GM19328 (cell line): Measurements from ENCODE around the gene SAMD11.
A peak's percentile ranks its signal among the peaks of the same experiment; 100 is the strongest.
"Not testable (repeated sequence)": the region's sequence is repeated elsewhere in the genome, so short reads cannot be mapped to it uniquely, and the experiment has no call there.

Source experiments
- ATAC-seq: cut with Tn5 transposase; IDR thresholded peaks from one replicate; pipeline ENCODE4 v1.9.1; 2021; ENCODE audit warnings: mild to moderate bottlenecking, moderate library complexity; ENCODE audit not compliant: unreplicated experiment

Gene SAMD11

GRCh38 chr1:944341-945325 lies 20.9 kb downstream of the SAMD11 start:
- no peak for ATAC-seq

- ATAC-seq, result no peak
These were observed 22.2 kb downstream of the SAMD11 start for GRCh38 chr1:945688-946556.

- ATAC-seq, result not testable (repeated sequence)
These were observed 23.1 kb downstream of the SAMD11 start for GRCh38 chr1:946811-947210.

- no peak for ATAC-seq
These were observed 24.2 kb downstream of the SAMD11 start for GRCh38 chr1:947958-948357.

GRCh38 chr1:950268-950667 lies 26.5 kb downstream of the SAMD11 start:
- ATAC-seq, result no peak

GRCh38 chr1:950881-951280 lies 27.2 kb downstream of the SAMD11 start:
- no peak for ATAC-seq

GRCh38 chr1:951364-951763 lies 27.6 kb downstream of the SAMD11 start:
- ATAC-seq, result no peak

GRCh38 chr1:952201-952600 lies 28.5 kb downstream of the SAMD11 start:
- no peak for ATAC-seq

GRCh38 chr1:952603-953002 lies 28.9 kb downstream of the SAMD11 start:
- no peak for ATAC-seq

GRCh38 chr1:953524-954320 lies 30.0 kb downstream of the SAMD11 start:
- no peak for ATAC-seq

- ATAC-seq, result no peak
These were observed 31.2 kb downstream of the SAMD11 start for GRCh38 chr1:954927-955326.

- no peak for ATAC-seq
These were observed 31.8 kb downstream of the SAMD11 start for GRCh38 chr1:955474-955873.

- no peak for ATAC-seq
These were observed 32.9 kb downstream of the SAMD11 start for GRCh38 chr1:956636-957035.

- ATAC-seq, result peak; percentile 55
These were observed 35.4 kb downstream of the SAMD11 start, which contains the start of gene NOC2L for GRCh38 chr1:958823-959730. NOC2L (minus strand) TSS chr1:959256; CDS start chr1:959240, 16 bp downstream.

- no peak for ATAC-seq
These were observed 36.1 kb downstream of the SAMD11 start for GRCh38 chr1:959731-960362.

- peak; percentile 45 for ATAC-seq
These were observed 36.8 kb downstream of the SAMD11 start, which contains the start of gene KLHL17 for GRCh38 chr1:960363-961131. KLHL17 (plus strand) TSS chr1:960584; CDS start chr1:960694, 110 bp downstream.

GRCh38 chr1:961132-961669 lies 37.5 kb downstream of the SAMD11 start:
- no peak for ATAC-seq
